Small intestine (tissue), 7 donors: Measurements from ENCODE around the gene CD200. TPM values are rescaled to one million over a fixed set of nuclear protein-coding genes. Genes with fewer than 3 reads are reported as not detected.

ENCODE experiments used
- DNase-seq, 2 donors: peaks; one replicate each; pipeline versions ENCODE4 v3.0.0 to v3.0.0-alpha.2; 2013
- FAIRE-seq: peaks from 2 replicates; lab custom pipeline; 2012; peaks lifted over from hg19 to GRCh38; lab: Jason Lieb, UNC
- H3K27ac ChIP-seq, 3 donors: one replicate each; pipeline ENCODE4 v1.5.1; 2013; ENCODE audit warnings: low read length in 2 of 3, mild to moderate bottlenecking in 2 of 3, control low read depth in 1 of 3, inconsistent platforms in 1 of 3, low read depth in 1 of 3, moderate library complexity in 1 of 3
- H3K27me3 ChIP-seq, 3 donors: one replicate each; pipeline ENCODE4 v1.6.1; 2013; ENCODE audit warnings: low read length in 3 of 3, inconsistent platforms in 1 of 3; ENCODE audit not compliant: control insufficient read depth in 3 of 3, insufficient read depth in 3 of 3
- H3K36me3 ChIP-seq, 3 donors: one replicate each; pipeline ENCODE4 v1.6.1; 2013; ENCODE audit warnings: low read length in 3 of 3, inconsistent platforms in 1 of 3, low read depth in 1 of 3, mild to moderate bottlenecking in 1 of 3, moderate library complexity in 1 of 3; ENCODE audit not compliant: control insufficient read depth in 3 of 3, insufficient read depth in 2 of 3
- H3K4me1 ChIP-seq, 3 donors: one replicate each; pipeline ENCODE4 v1.6.1; 2013; ENCODE audit warnings: low read length in 2 of 3, inconsistent platforms in 1 of 3, low read depth in 1 of 3, mild to moderate bottlenecking in 1 of 3, moderate library complexity in 1 of 3; ENCODE audit not compliant: control insufficient read depth in 3 of 3, insufficient read depth in 2 of 3
- H3K4me3 ChIP-seq, 3 donors: one replicate each; pipeline ENCODE4 v1.5.1; 2013; ENCODE audit warnings: low read length in 3 of 3, control low read depth in 1 of 3, inconsistent platforms in 1 of 3, low read depth in 1 of 3, mild to moderate bottlenecking in 1 of 3, moderate library complexity in 1 of 3
- H3K9me3 ChIP-seq, 2 donors: one replicate each; pipeline ENCODE4 v1.6.1; 2013; ENCODE audit warnings: low read depth in 1 of 2, low read length in 1 of 2; ENCODE audit not compliant: control insufficient read depth in 2 of 2, insufficient read depth in 1 of 2
- WGBS, 3 donors: extraction: QIAGEN DNeasy Blood & Tissue Kit; methylation state at CpG; one replicate each; pipeline ENCODE4 v1.1.7; 2013; 5-methylcytosine and 5-hydroxymethylcytosine counted together
- polyA plus RNA-seq, 4 donors: library from polyadenylated mRNA; stranded (reverse) in 3 of 4; unstranded in 1 of 4; fragments of 200-250 nt in 3 of 4; fragments of 120-200 nt in 1 of 4; gene quantifications; one replicate each; pipeline versions ENCODE4 v1.2.1 to v1.2.3, GENCODE V29; 2013
- donor health status: healthy with polysubstance abuse.
- donor health status: control.
- donor health status: control.
- donor health status: Bipolar disorder and iron deficiency.
- donor health status: healthy.

The CD200 gene
- polyA plus RNA-seq, 4 donors: 1.1 to 9.6 (median 7.9) TPM; not detected in 1

- 83 to 93% (median 87%) methylated on average over 6 of the region's 6 CpGs for WGBS, 3 donors
- no peaks in the 10 kb centered on the region for H3K4me1 ChIP-seq
- H3K27ac ChIP-seq: no peak overlapping the region
- no peaks in the 10 kb centered on the region for H3K9me3 ChIP-seq
- DNase-seq (no peak), FAIRE-seq (no peak)
- peaks cover 0 to 6% (median 0%) of the 10 kb centered on the region in 3 donors for H3K36me3 ChIP-seq
- no peaks in the 10 kb centered on the region for H3K27me3 ChIP-seq
- no peak overlapping the region for H3K4me3 ChIP-seq
Observed at GRCh38 chr3:112349557-112349956, 16.6 kb downstream of the CD200 start.

GRCh38 chr3:112350018-112350810, 17.3 kb downstream of the CD200 start:
- FAIRE-seq (no peak), DNase-seq (no peak)
- Histone ChIP-seq H3K4me3 (no peak overlapping the region), H3K36me3 (peaks cover 0 to 4% (median 0%) of the 10 kb centered on the region in 3 donors), H3K9me3 (no peaks in the 10 kb centered on the region), H3K27ac (no peak overlapping the region), H3K27me3 (no peaks in the 10 kb centered on the region), H3K4me1 (no peaks in the 10 kb centered on the region)
- WGBS, 3 donors: 76 to 86% (median 85%) methylated on average over 2 of the region's 2 CpGs

- no peaks in the 10 kb centered on the region for H3K9me3 ChIP-seq
- H3K4me3 ChIP-seq: no peak overlapping the region
- no peak for FAIRE-seq
- DNase-seq: no peak
- no peaks in the 10 kb centered on the region for H3K27me3 ChIP-seq
- WGBS, 3 donors: 53 to 63% (median 54%) methylated on average over 1 of the region's 1 CpG
- peaks cover 0 to 4% (median 0%) of the 10 kb centered on the region in 3 donors for H3K36me3 ChIP-seq
- H3K27ac ChIP-seq: no peak overlapping the region
- H3K4me1 ChIP-seq: no peaks in the 10 kb centered on the region
Observed at GRCh38 chr3:112351036-112351435, 18.1 kb downstream of the CD200 start.

GRCh38 chr3:112351823-112352222, 18.9 kb downstream of the CD200 start:
- Histone ChIP-seq H3K36me3 (peaks cover 0 to 4% (median 0%) of the 10 kb centered on the region in 3 donors), H3K27me3 (no peaks in the 10 kb centered on the region), H3K4me3 (no peak overlapping the region), H3K9me3 (no peaks in the 10 kb centered on the region), H3K27ac (no peak overlapping the region), H3K4me1 (no peaks in the 10 kb centered on the region)
- FAIRE-seq: no peak
- 69 to 84% (median 81%) methylated on average over 2 of the region's 2 CpGs for WGBS, 3 donors
- no peak for DNase-seq

- no peak for FAIRE-seq
Observed at GRCh38 chr3:112352720-112353119, 19.8 kb downstream of the CD200 start.

GRCh38 chr3:112353365-112353764, 20.4 kb downstream of the CD200 start:
- no peak overlapping the region for H3K27ac ChIP-seq
- H3K4me3 ChIP-seq: no peak overlapping the region
- H3K36me3 ChIP-seq: no peaks in the 10 kb centered on the region
- DNase-seq: no peak
- H3K27me3 ChIP-seq: no peaks in the 10 kb centered on the region
- no peak for FAIRE-seq
- H3K9me3 ChIP-seq: no peaks in the 10 kb centered on the region
- 80 to 89% (median 85%) methylated on average over 3 of the region's 3 CpGs for whole genome bisulfite sequencing, 3 donors
- H3K4me1 ChIP-seq: peaks cover 0 to 2% (median 0%) of the 10 kb centered on the region in 3 donors

More at GRCh38 chr3:112352720-112353119, 19.8 kb downstream of the CD200 start:
- no peak for DNase-seq
- no peaks in the 10 kb centered on the region for H3K4me1 ChIP-seq
- H3K27ac ChIP-seq: no peak overlapping the region
- WGBS, 3 donors: 83 to 94% (median 84%) methylated on average over 5 of the region's 5 CpGs
- H3K9me3 ChIP-seq: no peaks in the 10 kb centered on the region
- H3K27me3 ChIP-seq: no peaks in the 10 kb centered on the region
- H3K36me3 ChIP-seq: no peaks in the 10 kb centered on the region
- no peak overlapping the region for H3K4me3 ChIP-seq

GRCh38 chr3:112354642-112355306, 21.8 kb downstream of the CD200 start:
- WGBS, 3 donors: 96 to 98% (median 98%) methylated on average over 2 of the region's 2 CpGs
- Histone ChIP-seq H3K36me3 (no peaks in the 10 kb centered on the region), H3K4me3 (no peak overlapping the region), H3K27ac (peak overlapping the region in 1 of 3 donors; percentile 4), H3K4me1 (peaks cover 0 to 2% (median 0%) of the 10 kb centered on the region in 3 donors), H3K9me3 (no peaks in the 10 kb centered on the region), H3K27me3 (no peaks in the 10 kb centered on the region)
- FAIRE-seq (no peak), DNase-seq (no peak)

- no peak for DNase-seq
- Histone ChIP-seq H3K27me3 (no peaks in the 10 kb centered on the region), H3K27ac (no peak overlapping the region), H3K36me3 (no peaks in the 10 kb centered on the region), H3K4me1 (peaks cover 0 to 2% (median 0%) of the 10 kb centered on the region in 3 donors), H3K9me3 (no peaks in the 10 kb centered on the region), H3K4me3 (no peak overlapping the region)
- no peak for FAIRE-seq
- 76 to 85% (median 79%) methylated on average over 5 of the region's 5 CpGs for WGBS, 3 donors
Observed at GRCh38 chr3:112355307-112355687, 22.3 kb downstream of the CD200 start.
